Body of pancreas (tissue), 4 donors: Measurements from ENCODE around the gene ZG16B. TPM values are rescaled to one million over a fixed set of nuclear protein-coding genes. Genes with fewer than 3 reads are reported as not detected.

Source experiments
- ATAC-seq: fragments of 150-250 bp; one replicate; pipeline ENCODE4 v1.9.1; 2016
- DNase-seq, 4 donors: peaks; one replicate each; pipeline ENCODE4 v3.0.0-alpha.2; 2019
- H3K27ac ChIP-seq, 4 donors: fragments of 200-600 bp; sonication (generic); 1 replicate in 3 of 4; 2 replicates in 1 of 4; pipeline versions ENCODE4 v1.5.1 to v1.6.1; 2016 to 2019; ENCODE audit warnings: mild to moderate bottlenecking in 1 of 4, mixed read lengths in 1 of 4, moderate library complexity in 1 of 4
- H3K27me3 ChIP-seq, 2 donors: fragments of 200-600 bp; sonication (generic); one replicate each; pipeline ENCODE4 v1.6.0; 2016; ENCODE audit warnings: mild to moderate bottlenecking in 1 of 2
- H3K36me3 ChIP-seq, 2 donors: fragments of 200-600 bp; sonication (generic); replicated peaks in 1 of 2; 2 replicates each; pipeline ENCODE4 v1.5.1; 2016; ENCODE audit warnings: low read depth in 2 of 2; ENCODE audit not compliant: insufficient read depth in 1 of 2
- H3K4me1 ChIP-seq: fragments of 200-600 bp; sonication (generic); one replicate; pipeline ENCODE4 v1.6.0; 2016
- H3K4me3 ChIP-seq, 2 donors: fragments of 200-600 bp; sonication (generic); 1 replicate in 1 of 2; 2 replicates in 1 of 2; pipeline ENCODE4 v1.5.1; 2016 to 2019
- H3K9me3 ChIP-seq, 3 donors: fragments of 200-600 bp; sonication (generic); 1 replicate in 2 of 3; 2 replicates in 1 of 3; pipeline ENCODE4 v1.5.1; 2016
- POLR2A ChIP-seq, 3 donors: fragments of 450-650 bp; IDR thresholded peaks; one replicate each; pipeline ENCODE4 v1.6.1; 2016; ENCODE audit warnings: antibody characterized with exemption in 3 of 3, mild to moderate bottlenecking in 2 of 3
- WGBS, 2 donors: methylation state at CpG; one replicate each; pipeline ENCODE4 v1.1.5; 2017; 5-methylcytosine and 5-hydroxymethylcytosine counted together
- intact Hi-C: fragments of 100-400 bp; cut with DNase I; formaldehyde crosslinking; loops from one replicate; pipeline ENCODE4 v1.15.1; 2023
- total RNA-seq, 2 donors: library from RNA; depleted of rRNA; stranded (reverse); fragments of >200 nt; gene quantifications; one replicate each; pipeline ENCODE4 v1.1.0, GENCODE V29; 2016
- TF ChIP-seq, protein P1 (sequence below), 7 experiments: fragments of 450-650 bp in 4 of 7; fragments of 200-600 bp in 3 of 7; sonication (generic) in 3 of 7; IDR thresholded peaks; one replicate each; pipeline ENCODE4 v1.5.1; 2016 to 2019; ENCODE audit warnings: antibody characterized with exemption in 7 of 7

Gene ZG16B
- total RNA-seq, 2 donors from 2014 or later = not detected

DNA sequence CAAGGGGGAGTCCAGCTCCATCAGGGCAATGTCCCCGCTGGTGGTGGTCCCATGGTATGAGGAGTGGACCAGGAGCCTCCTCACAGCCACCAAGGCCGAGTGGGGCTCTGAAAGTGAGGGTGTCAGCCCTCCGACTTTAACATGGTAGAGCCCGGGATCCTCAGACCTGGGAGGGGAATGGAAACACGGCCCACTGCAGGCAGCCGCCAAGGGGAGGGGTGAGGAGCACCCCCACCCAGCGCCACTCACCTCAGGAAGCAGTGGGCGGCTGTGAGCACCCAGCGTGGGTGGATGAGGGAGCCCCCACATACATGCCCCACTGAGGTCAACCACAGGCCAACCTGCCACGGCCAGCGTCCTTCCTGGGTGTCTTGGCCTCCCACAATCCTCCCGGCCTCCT is 10.8 kb downstream of the ZG16B start:
- DNase-seq (no peak), ATAC-seq (no peak)
- intact Hi-C loops = no loop called here
- TF ChIP-seq, protein P1, sequence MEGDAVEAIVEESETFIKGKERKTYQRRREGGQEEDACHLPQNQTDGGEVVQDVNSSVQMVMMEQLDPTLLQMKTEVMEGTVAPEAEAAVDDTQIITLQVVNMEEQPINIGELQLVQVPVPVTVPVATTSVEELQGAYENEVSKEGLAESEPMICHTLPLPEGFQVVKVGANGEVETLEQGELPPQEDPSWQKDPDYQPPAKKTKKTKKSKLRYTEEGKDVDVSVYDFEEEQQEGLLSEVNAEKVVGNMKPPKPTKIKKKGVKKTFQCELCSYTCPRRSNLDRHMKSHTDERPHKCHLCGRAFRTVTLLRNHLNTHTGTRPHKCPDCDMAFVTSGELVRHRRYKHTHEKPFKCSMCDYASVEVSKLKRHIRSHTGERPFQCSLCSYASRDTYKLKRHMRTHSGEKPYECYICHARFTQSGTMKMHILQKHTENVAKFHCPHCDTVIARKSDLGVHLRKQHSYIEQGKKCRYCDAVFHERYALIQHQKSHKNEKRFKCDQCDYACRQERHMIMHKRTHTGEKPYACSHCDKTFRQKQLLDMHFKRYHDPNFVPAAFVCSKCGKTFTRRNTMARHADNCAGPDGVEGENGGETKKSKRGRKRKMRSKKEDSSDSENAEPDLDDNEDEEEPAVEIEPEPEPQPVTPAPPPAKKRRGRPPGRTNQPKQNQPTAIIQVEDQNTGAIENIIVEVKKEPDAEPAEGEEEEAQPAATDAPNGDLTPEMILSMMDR (IDR thresholded peaks at IDR 0.05) = no peak
- no peak for TF ChIP-seq POLR2A (IDR thresholded peaks at IDR 0.05)
- Histone ChIP-seq H3K36me3 (no peaks in the 10 kb centered on the region), H3K4me3 (no peak overlapping the region), H3K9me3 (no peaks in the 10 kb centered on the region), H3K4me1 (peaks cover 8% of the 10 kb centered on the region), H3K27me3 (no peaks in the 10 kb centered on the region), H3K27ac (no peak overlapping the region)
- 61 to 84% methylated on average over 7 to 12 of the region's 12 CpGs for WGBS, 2 donors

DNA sequence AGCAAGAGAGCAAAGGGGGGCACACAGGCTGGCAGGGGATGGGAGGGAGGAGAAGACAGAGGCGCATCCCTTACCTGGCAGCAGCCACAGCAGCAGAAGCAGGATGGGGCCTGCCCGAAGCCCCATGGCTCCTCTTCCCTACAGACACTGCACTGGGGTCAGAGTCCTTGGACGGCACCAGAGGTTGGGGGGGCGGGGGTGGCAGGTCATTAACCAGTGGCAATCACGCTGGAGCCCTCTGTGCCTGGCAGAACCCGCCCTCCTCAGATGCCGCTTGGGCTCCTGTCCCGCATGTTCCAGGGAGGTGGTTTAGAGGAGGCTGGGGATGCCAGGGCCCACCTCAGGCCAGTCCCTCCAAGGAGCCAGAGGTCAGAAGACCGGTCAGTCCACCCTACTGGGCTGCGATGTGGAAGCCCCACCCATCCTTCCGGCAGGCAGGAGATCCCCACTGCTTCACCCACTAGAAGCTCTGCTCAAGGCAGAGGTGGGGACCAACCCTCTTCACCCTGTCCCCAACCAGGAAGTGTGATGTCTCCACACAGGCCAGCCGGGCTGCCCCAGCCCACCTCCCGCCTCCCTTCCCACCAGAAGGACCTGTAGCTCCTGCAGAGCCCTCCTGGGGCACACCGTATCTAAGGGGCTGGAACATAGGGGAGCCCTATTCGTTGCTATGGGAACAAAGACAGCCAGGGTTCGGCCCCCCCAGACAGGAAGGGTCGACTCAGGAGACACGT is 11.7 kb downstream of the ZG16B start:
- no peak for TF ChIP-seq POLR2A (IDR thresholded peaks at IDR 0.05)
- TF ChIP-seq, protein P1 (IDR thresholded peaks at IDR 0.05) = no peak
- H3K27me3 ChIP-seq = no peaks in the 10 kb centered on the region
- H3K27ac ChIP-seq = no peak overlapping the region
- peak overlapping the region in 1 of 2 donors; percentile 3 for H3K4me3 ChIP-seq
- DNase-seq (no peak), ATAC-seq (no peak)
- H3K9me3 ChIP-seq = no peaks in the 10 kb centered on the region
- 73 to 76% methylated on average over 3 to 18 of the region's 18 CpGs for WGBS, 2 donors
- no peaks in the 10 kb centered on the region for H3K36me3 ChIP-seq
- peaks cover 8% of the 10 kb centered on the region for H3K4me1 ChIP-seq
- intact Hi-C loops = no loop called here

DNA sequence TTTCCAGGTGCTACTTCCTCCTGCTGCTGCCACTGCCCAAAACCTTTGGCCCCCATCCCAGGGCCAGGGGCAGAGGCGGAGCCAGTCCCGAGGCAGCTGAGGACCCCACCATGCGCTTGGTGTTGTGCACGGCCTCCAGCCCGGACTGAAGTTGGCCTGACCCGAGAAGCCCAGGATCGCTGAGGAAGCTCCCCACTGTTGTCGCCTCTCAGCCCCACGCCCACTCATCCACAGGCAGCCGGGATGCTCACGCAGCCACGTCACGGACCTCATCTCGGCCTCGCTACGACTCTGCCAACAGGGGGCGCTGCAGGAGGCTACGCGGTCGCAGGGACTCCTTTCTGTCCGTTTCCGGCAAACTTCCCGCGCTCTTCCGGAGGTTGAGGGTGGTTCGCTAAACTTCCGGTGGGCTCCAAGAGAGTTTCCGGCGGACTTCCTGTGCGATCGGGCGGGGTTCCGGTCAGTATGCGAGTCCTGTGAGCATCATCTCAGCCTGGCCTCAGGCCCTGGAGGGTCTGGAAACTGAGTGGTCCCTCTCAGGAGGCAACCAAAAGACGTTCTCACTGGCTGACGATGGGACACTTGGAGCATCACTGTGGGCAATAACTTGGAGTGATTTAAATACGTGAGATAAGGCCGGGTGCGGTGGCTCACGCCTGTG is 12.4 kb downstream of the ZG16B start:
- DNase-seq (peak; percentile 38 to 62 (median 56)), ATAC-seq (peak; percentile 30)
- Histone ChIP-seq H3K36me3 (no peaks in the 10 kb centered on the region), H3K27me3 (no peaks in the 10 kb centered on the region), H3K9me3 (no peaks in the 10 kb centered on the region), H3K4me3 (peak overlapping the region in 1 of 2 donors; percentile 3), H3K4me1 (peaks cover 8% of the 10 kb centered on the region), H3K27ac (no peak overlapping the region)
- WGBS, 2 donors = 16 to 39% methylated on average over 20 to 26 of the region's 40 CpGs
- intact Hi-C loops = no loop called here
- no peak for TF ChIP-seq POLR2A (IDR thresholded peaks at IDR 0.05)
- TF ChIP-seq, protein P1 (IDR thresholded peaks at IDR 0.05) = peak in 6 of 7 experiments; percentile 17 to 58 (median 39)

DNA sequence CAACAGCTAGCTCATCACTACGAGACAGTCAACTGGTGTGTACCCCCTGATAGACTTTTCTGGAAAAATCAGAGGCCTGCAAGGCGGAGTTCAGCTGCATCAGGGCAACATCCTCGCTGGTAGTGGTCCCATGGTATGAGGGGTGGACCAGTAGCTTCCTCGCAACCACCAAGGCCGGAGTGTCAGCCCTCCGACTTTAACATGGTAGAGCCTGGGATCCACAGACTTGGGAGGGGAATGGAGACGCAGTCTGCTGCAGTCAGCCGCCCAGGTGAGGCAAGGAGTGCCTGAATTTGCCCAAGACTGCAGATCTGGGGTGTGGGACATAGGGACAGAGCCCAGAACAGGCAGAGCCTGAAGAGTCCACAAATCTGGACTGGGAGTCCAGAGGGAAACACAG is 13.4 kb downstream of the ZG16B start:
- no peak for DNase-seq
- TF ChIP-seq, protein P1 (IDR thresholded peaks at IDR 0.05) = no peak
- no peak for TF ChIP-seq POLR2A (IDR thresholded peaks at IDR 0.05)
- no peak overlapping the region for H3K27ac ChIP-seq
- H3K4me3 ChIP-seq = no peak overlapping the region
- WGBS, 2 donors = 78 to 84% methylated on average over 8 of the region's 8 CpGs
- peaks cover 8% of the 10 kb centered on the region for H3K4me1 ChIP-seq
- intact Hi-C loops = no loop called here
- no peaks in the 10 kb centered on the region for H3K36me3 ChIP-seq
- H3K27me3 ChIP-seq = no peaks in the 10 kb centered on the region
- no peak for ATAC-seq
- H3K9me3 ChIP-seq = no peaks in the 10 kb centered on the region
